AG08395 (cell line): ENCODE data around the gene ABTB2.

Experiments
- DNase-seq: peaks from one replicate; pipeline ENCODE4 v3.0.0; 2012; ENCODE audit warnings: mixed read lengths, low spot score

ABTB2 gene

DNA sequence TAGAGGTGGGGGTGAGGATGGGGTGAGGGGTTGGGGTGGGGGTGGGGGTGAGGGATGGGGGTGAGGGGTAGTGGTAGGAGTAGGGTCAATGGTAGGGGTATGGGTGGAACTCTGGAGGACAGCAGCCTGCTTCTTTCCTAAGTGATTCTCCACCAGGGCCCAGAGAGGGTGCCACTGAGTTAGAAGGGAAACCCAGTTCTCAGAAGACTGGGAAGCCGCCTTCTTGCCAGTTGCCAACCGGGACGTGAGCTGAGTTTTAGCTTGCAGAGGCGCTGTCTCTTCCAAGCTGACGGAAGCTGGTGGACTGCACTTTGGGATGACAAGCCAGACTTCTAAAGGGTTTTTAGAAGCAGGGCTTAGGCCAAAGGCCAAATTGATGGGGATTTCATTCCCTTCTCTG is 148.0 kb downstream of the ABTB2 start:
- no peak for DNase-seq

DNA sequence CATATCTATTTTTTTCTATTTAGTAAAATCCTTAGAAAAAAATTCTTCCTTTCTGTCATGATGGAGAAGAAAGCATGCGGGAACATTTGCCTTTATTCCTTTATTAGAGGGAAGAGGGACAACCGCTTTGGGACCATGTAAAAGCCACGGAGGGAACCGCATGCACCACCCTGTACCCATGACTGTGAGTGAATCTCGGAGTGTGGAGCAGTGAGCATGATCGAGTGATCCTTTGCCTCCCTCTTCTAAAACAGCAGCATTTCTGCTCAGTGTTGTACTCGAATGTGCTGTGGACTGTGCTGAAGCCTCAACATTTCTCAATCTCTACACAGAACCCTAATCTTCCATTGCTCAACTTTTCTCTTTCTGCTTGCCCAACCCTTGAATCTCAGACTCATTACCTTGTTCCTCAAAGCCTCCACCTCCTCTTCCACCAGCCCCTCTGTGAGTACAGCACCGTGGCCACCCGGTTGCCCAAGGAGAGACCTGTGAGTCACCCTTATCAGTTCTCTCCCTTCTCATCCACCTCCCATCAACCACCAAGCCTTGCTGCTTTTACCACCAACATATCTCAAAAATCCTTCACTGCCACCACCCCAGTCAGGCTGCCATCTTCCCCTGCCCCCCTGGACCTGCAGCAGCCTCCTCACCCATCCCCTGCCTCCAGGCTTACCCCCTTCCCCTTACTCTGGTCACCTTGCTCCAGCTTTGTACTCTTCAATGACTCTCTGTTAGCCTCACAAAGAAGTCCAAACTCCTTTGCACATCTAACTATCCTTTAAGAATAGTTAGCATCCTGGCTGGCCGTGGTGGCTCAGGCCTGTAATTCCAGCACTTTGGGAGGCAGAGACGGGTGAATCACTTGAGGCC is 149.3 kb downstream of the ABTB2 start:
- no peak for DNase-seq

DNA sequence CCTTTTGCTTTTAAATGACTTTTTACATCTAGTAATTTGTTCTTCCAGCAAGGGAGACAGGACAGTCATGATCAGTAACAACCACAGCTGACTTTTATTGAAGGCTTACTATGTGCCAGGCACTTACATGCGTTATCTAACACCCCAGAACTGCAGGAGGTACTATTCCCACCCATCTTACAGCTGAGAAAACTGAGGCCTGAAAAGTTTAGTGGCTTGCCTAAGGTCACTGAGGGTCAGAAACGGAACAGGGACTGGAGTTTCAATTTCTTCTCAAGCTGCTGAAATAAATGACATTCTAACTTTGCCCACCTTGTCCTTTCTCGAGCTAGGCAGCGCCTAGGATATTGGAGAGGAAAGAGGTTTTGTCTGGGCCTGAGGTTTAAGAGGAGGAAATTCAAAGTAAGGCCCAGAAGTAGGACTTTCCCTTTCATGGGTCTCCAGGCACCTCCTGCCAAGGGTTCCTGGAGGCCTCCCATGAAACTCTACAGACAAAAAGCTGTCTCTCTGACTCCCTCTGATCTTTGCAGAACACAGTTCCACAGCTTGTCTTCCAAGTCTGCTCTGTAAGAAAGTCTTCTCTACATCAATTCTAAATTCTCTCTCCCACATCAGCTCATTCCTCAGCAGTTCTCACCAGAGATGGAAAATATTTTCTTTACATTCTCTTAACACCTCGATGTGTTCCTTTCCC is 150.2 kb downstream of the ABTB2 start:
- no peak for DNase-seq

DNA sequence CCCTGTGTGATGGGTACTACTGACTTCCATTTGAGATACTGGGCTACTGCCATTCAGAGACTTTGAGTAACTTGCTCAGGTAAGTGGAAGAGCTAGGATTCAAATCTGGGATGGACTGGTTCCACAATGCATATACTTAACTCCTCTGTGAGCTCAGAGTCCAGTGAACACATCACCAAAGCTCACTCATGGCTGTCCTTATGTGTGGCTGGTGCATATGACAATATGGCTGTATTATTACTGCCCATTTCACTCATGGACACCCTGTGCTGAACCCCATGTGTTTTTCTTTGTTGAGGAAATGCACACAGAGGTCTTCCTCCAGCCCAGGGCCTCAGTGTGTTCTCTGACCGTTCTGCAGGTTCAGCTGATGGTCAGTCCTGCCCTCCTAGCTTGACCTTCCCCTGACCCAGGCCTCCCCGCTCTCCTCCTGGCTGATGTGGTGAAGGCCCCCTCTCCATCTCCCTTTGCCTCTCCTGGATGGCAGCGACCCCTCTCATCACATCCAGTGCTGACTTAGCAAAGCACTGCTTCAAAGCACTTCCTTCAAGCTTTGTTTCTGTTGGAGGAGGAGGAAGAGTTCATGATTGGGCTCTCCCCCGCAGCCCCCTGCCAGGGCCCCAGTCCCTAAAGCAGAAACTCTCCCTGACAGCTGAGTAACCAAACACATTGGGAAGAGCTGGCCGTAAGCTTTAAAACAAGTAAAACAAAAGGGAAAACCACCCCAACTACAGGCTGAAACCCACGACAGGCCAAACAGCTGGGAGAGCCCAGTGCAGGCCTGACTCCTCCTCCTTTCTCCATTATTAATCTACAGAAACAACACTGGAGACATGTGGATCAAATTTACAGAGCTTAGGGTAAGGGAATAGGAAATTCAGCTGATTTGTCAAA is 151.2 kb downstream of the ABTB2 start:
- no peak for DNase-seq

DNA sequence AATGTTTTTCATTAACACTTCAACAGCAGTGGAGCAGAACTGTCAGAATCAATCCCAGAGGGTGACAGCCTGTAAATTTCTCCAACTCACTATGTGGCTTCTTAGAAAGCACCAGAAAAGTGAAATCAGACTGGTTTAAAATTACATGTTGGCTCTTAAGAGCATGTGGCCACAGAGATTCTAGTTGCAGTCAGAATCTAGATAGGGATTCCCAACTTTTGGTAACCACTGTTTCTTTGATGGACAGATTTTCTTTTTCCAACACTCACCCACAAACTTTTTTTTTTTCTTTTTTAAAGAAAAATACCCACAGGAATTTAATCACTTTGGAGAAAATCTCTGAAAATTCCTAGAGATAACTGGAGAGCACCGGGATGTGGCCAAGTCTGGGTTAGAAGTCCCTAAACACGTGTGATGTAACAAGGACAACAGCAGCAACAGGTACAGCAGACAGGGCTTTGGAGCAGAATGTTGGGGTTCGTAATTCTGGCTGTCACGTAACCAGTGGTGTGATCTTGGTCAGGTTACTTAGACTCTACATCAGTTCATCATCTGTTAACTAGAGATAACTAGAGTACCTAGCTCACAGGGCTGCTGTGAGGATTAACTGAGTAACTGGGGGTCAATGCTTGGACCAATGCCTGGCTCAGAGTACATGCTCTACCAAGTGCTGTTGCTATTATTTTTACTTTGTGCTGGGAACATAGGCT is 152.3 kb downstream of the ABTB2 start:
- no peak for DNase-seq

DNA sequence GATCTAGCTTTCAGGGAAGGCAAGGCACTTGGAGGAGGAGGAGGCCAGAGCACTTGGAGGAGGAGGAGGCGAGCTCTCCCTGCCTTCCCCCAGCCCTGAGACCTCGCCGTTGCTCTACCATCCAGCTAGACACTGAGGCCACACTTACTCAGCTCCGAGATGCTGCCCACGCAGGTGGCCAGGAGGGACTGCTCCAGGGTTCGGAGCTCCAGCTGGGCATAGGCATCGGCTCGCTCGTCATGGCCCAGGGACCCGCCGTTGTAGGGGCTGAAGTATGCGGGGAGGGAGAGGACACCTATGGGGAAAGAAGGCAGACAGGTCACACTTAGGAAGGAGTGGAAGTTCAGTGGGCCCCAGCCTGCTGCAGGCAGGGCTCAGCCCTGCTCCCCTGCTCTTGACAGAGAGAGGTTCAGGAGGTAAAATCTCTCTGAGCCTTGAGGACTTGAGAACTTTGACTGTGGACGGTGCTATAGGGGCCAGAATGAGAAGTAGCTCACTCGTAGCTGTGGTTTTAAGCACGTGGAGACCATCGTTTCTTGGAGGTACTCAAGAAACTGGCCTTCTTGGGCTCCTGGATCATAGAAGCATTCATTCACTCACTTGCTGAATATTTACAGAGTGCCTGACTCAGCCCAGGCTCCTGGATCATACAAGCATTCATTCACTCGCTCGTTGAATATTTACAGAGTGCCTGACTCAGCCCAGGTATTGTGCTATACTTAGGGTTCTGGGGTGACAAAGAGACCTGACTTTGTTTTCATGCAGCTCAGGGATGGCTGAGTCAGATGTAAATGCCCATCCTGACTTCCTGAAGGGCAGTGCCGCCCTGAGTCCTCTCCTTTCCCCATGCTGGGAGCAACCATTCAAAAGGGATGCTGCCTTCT is 153.2 kb downstream of the ABTB2 start:
- no peak for DNase-seq

DNA sequence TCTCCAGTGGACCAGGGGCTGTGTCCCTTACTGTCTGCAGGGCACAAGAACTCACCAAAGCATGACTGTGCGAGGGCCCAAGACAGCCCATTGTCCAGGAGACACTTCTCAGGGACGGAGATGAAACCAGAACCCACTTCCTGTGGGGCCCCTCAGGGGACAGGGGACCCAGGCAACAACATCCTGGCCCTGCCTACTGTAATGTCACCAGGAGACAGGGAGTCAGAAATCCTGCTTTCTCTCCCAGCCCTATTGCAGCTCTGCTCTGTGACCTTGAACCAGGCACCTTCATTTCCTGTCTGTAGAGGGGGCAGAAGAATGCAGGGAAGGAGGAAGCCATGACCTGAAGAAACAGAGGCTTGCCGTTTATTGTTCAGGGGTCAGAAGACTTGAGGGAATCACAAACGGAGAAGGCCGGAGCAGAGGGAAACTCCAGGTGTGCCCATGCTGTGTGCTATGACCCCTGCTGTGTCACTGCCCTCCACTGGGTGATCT is 154.4 kb downstream of the ABTB2 start:
- DNase-seq, result no peak

DNA sequence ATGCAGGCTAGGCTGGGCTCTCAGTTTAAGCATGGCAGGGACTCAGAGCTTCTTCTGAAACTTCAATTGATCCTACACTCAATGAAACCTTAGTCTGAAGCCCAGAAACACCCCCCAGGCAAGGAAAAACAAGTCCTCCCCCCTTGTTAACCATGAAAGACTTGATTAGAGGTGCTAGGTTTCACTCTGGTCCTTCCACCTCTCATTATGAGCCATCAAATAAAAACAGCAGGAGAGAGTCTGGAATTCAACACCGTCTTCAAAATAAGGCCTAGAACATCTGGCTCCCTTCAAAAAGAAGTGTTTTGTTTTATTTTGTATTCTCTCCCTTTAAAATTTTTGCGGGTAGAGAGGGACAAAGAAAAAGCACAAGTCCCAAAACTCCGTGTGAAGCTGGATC is 156.7 kb downstream of the ABTB2 start:
- no peak for DNase-seq

DNA sequence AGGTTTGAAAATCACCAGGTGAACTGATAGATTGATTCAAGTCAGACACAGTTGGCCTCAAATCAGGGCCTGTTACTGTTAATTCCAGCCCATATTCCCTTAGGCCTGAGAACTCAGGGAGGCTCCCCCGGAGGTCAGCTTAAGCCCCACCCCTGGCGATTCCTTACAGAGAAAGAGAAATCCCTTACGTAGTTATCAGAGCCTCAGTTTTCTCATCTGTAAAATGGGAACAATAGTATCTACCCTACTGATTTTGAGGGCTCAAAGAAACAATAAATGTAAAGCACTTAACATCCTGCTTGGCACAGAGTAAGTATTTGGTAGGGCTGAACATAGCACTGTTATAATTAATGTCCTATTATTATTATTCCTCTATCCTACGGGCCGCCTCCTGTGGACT is 158.3 kb downstream of the ABTB2 start:
- no peak for DNase-seq

DNA sequence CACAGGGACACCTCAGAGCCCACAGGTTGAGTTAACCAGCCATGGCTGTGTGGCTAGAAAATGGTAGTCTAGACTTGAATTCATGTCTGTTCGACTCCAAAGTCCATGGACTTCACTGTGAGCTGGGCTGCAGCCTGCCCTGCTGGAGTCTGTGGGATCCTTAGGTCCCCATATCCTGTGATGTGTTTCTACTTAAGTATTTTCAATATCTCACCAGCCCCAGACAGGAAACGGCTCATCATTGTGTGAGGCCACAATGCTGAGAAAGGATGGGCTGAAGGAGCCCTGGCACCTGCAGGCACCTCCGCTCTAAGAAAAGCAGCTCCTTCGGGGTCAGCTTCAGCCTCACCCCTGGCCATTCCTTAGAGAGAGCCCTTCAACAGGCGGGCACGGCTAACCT is 159.3 kb downstream of the ABTB2 start:
- no peak for DNase-seq

DNA sequence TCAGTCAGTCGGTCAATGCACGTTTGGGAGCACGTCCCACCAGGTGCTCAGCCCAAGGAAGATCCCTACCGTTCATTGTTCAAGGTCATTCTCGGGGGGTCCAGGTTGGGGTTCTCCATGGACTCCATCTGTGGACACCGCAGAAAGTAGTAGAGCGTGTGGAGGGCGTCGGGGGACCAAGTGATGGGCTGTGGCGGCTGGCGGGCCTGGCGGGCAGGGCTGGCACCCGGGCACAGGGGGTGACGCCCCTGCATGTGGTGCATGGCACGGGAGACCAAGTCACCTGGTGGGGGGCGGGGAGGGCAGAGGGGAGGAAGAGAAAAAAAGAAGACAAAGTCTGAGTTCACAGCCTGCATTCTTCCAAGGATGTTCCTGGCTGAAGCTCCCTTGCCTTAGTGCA is 160.6 kb downstream of the ABTB2 start:
- no peak for DNase-seq

DNA sequence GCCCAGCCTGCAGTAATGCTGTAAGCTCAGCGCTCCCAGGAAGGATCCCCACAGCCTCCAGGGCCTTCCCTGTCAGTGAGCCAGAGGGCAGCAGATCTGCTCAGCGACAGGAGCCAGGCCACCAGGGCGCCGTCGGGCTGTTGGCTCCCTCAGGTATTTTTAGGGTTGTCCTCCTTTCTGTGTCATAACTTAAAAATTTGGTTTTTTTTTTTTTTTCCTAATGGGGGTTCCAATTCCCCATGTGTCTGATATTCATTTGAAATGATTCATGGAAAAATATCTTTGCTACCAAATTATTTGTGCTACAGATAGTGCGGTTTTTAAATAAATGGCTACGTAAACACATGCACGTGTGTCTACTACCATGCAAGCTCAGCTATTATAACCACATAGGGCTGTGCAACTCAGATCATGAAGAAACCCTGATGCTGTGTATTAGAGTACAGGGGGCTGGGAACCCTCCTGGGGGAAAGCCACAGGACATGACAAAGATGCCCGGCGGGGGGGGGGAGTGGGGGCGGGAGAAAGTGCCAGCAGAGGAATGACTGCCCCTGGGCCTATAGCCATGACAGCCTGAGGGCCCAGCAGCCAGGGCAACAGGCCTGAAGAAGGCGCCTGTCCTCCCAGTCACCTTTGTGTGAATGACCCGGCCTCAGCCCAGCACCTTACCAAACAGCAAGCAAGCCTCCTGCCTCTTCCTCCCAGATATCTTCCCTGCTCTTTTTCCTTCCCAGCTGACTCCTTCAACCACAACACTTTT is 163.1 kb downstream of the ABTB2 start:
- no peak for DNase-seq

DNA sequence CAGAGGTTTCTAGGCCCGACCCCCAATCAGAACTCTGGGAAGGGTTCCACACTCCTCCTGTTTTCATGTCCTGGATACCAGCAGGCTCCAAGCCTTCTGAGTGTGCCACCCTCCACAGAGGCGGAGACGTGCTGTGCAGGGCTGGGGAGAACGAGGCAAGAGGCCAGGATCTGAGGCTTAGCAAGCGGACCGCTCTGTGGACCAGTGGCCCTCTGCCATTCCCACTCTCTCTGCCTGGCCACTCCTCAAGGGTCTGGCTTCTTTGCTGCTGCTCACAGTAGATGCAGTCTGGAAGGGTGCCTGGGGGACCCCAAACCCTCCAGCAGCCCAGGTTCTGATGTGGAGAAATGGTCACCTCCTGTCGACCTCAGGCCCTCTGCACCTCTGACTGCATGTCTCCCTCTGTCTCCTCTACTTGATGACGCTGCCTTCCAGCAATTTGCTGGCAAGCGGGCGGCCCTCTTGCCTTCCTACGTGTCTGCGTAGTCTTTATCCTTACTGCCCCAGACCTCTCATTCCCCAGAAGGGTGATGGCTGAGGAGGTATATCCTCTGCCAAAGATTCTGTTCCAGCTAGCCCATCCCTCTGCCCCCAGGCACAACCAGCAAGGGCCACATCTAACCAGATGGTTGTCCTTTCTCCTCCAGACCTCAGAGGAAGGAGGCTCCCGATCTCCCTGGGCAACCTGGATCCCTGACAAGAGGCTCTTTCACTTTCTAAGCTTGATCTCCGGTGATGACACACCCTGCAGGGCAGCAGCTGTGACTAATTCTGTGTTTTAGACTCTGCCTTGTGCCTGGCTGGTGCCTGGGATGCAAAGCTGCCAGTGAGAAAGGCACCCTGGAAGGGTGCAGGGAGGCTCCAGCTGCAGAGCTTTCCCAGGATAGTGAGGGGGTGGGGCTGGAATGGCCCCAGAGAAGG is 165.1 kb downstream of the ABTB2 start:
- DNase-seq, result peak; percentile 96

DNA sequence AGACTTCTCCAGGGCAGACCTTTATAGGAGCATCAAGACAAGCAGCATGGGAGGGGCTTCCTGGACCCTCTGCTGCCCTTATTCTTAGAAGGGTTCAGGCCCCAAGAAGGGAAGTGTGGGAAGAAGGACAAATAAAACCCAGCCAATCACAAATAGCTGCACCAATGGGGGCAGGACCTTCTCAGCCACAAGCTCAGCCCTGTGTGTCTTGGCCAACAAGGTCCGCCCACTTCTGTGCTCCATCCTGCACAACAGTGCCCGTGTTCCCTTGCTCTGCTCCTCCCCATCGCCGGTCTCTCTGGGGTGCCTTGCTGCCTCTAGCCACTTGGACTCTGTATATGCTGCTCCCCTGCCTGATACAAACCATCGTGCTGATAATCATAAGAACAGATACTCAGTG is 166.2 kb downstream of the ABTB2 start:
- DNase-seq, result no peak

DNA sequence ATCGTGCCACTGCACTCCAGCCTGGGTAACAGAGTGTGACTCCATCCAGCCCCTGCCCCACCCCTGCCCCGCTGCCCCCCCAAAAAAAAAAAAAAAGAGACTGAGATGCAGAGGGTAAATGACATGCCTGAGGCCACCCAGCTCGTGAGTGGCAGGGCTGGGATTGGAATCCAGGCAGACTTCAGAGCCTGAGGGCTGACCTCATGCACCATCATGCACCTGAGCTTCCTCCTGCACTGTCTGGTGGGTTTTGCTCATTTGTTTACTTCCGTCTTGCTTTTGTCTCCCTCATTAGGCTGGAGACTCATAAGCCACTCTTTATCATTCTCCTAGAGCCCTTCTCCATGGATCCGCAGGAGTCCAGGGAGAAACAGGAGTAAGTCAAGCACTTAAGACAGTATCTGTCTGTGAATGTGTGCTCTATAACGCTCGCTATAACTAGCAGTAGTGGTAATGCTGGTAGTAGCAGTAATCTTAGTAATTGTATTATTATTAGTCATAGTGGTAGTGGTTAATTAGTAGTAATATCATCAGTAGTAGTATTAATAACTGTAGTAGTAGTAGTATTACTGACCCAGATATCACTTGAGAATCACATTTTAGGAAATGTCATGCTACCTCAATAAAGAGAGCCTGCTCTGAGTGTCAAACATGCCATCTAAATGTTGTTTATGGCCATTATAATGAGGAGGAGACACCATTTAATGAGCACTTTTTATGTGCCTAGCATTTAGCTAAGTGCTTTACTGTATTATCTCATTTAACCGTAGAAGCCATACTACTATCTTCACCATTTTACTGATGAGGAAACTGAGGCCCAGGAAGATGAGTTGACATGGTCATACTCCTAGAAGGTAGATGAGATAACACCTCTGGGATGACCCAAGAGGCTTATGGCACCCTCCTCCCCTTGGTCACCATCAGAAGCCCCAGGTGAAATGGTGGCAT is 167.3 kb downstream of the ABTB2 start:
- no peak for DNase-seq

DNA sequence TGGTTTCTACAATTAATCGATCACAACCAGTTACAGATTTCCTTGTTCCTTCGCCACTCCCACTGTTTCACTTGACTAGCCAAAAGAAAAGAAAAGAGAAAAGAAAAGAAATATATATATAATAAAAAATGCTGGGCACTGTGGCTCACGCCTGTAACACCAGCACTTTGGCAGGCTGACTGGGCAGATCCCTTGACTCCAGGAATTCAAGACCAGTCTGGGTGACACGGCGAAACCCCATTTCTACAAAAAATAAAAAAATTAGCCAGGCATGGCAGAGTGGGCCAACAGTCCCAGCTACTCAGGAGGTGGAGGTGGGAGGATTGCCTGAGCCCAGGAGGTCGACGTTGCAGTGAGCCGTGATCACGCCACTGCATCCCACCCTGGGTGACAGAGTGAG is 168.6 kb downstream of the ABTB2 start:
- no peak for DNase-seq

DNA sequence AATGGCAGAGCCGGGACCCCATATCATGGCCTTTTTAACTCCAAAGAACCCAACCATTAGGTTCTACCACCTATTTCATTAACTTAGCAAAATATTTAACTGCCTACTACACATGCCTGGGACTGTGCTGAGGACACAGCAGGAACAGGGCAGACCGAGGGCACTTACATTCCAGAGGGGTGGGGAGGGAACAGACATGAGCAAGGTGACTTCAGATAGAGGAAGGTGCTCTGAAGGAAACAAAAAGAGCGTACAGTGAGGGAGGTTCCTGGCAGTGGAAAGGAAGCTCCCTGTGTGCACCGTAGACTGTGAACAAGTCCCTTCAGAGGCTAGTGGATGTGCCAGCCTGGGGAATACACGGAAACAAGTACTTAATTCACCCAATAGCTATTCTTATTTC is 169.6 kb downstream of the ABTB2 start:
- DNase-seq, result no peak
